HG03558 (cell line): ENCODE measurements around the gene SPHK1.

Source experiments
- ATAC-seq: cut with Tn5 transposase; IDR thresholded peaks from one replicate; pipeline ENCODE4 v1.9.1; 2021; ENCODE audit warnings: moderate number of reproducible peaks; ENCODE audit not compliant: unreplicated experiment; ENCODE audit errors: extremely low read depth

Gene SPHK1

GRCh38 chr17:76405607-76405966, 21.2 kb downstream of the SPHK1 start:
- no peak for ATAC-seq

GRCh38 chr17:76405967-76406647, 21.7 kb downstream of the SPHK1 start:
- no peak for ATAC-seq

- no peak for ATAC-seq
Observed at GRCh38 chr17:76407509-76407908, 23.1 kb downstream of the SPHK1 start.

GRCh38 chr17:76408037-76408849, 23.8 kb downstream of the SPHK1 start:
- ATAC-seq = no peak

GRCh38 chr17:76410328-76410965, 26.0 kb downstream of the SPHK1 start:
- ATAC-seq = no peak

GRCh38 chr17:76411247-76411646, 26.8 kb downstream of the SPHK1 start:
- no peak for ATAC-seq

- no peak for ATAC-seq
Observed at GRCh38 chr17:76414334-76415295, 30.2 kb downstream of the SPHK1 start.

GRCh38 chr17:76415786-76416185, 31.4 kb downstream of the SPHK1 start:
- ATAC-seq = no peak

- no peak for ATAC-seq
Observed at GRCh38 chr17:76416457-76416856, 32.0 kb downstream of the SPHK1 start.

GRCh38 chr17:76416899-76417298, 32.5 kb downstream of the SPHK1 start:
- ATAC-seq = no peak

GRCh38 chr17:76417499-76418143, 33.2 kb downstream of the SPHK1 start:
- ATAC-seq = no peak

- no peak for ATAC-seq
Observed at GRCh38 chr17:76419576-76420260, 35.3 kb downstream of the SPHK1 start.

- no peak for ATAC-seq
Observed at GRCh38 chr17:76420356-76421043, 36.1 kb downstream of the SPHK1 start.

- ATAC-seq = no peak
Observed at GRCh38 chr17:76421044-76421407, 36.6 kb downstream of the SPHK1 start.

GRCh38 chr17:76422406-76422805, 38.0 kb downstream of the SPHK1 start:
- no peak for ATAC-seq

- ATAC-seq = no peak
Observed at GRCh38 chr17:76422860-76423259, 38.5 kb downstream of the SPHK1 start.

GRCh38 chr17:76426853-76427252, 42.4 kb downstream of the SPHK1 start:
- no peak for ATAC-seq

GRCh38 chr17:76427501-76428231, 43.3 kb downstream of the SPHK1 start:
- ATAC-seq = no peak
